HCT116 (cell line): ENCODE measurements around the gene SUV39H1.

ENCODE experiments used
- CBX3 ChIP-seq: IDR thresholded peaks from 2 replicates; pipeline ENCODE4 v1.6.1; 2012; ENCODE audit warnings: low read depth
- CEBPB ChIP-seq: IDR thresholded peaks from 2 replicates; pipeline ENCODE4 v1.6.1; 2012; ENCODE audit warnings: low read depth
- POLR2AphosphoS5 ChIP-seq: IDR thresholded peaks from 2 replicates; pipeline ENCODE4 v1.6.1; 2011; ENCODE audit warnings: mild to moderate bottlenecking, low read depth, low read length, moderate library complexity
- RAD21 ChIP-seq: IDR thresholded peaks from 2 replicates; pipeline ENCODE4 v1.6.1; 2012; ENCODE audit warnings: low read depth, mild to moderate bottlenecking
- SIN3A ChIP-seq: IDR thresholded peaks from 2 replicates; pipeline ENCODE4 v1.6.1; 2012; ENCODE audit warnings: low read depth
- TCF7L2 ChIP-seq: IDR thresholded peaks from 2 replicates; pipeline ENCODE4 v1.7.0; 2011; ENCODE audit warnings: borderline replicate concordance, inconsistent platforms; ENCODE audit not compliant: insufficient read depth, insufficient read length; ENCODE audit errors: extremely low read depth
- YY1 ChIP-seq: IDR thresholded peaks from 2 replicates; pipeline ENCODE4 v1.6.1; 2011; ENCODE audit warnings: low read length, low read depth, moderate library complexity, mild to moderate bottlenecking; ENCODE audit not compliant: insufficient replicate concordance; ENCODE audit errors: extremely low read depth
- ZNF274 ChIP-seq: fragments of 200-500 bp; sonication (Bioruptor generic); IDR thresholded peaks from 2 replicates; pipeline ENCODE4 v1.6.1; 2014; ENCODE audit warnings: mild to moderate bottlenecking, low read depth, low read length, inconsistent platforms
- TF ChIP-seq, protein P1 (sequence below): IDR thresholded peaks from 2 replicates; pipeline ENCODE4 v1.6.1; 2012; ENCODE audit warnings: low read depth
- TF ChIP-seq, protein P2 (sequence below), 3 experiments: fragments of 200-600 bp in 1 of 3; sonication (generic) in 1 of 3; IDR thresholded peaks in 2 of 3; conservative IDR thresholded peaks in 1 of 3; 2 replicates each; pipeline ENCODE4 v1.5.1; 2012 to 2017; ENCODE audit warnings: low read depth in 2 of 3, low read length in 2 of 3, antibody characterized with exemption in 1 of 3, borderline replicate concordance in 1 of 3, control low read depth in 1 of 3, mild to moderate bottlenecking in 1 of 3, mixed read lengths in 1 of 3, mixed run types in 1 of 3, moderate library complexity in 1 of 3; ENCODE audit not compliant: insufficient read depth in 1 of 3

DNA sequence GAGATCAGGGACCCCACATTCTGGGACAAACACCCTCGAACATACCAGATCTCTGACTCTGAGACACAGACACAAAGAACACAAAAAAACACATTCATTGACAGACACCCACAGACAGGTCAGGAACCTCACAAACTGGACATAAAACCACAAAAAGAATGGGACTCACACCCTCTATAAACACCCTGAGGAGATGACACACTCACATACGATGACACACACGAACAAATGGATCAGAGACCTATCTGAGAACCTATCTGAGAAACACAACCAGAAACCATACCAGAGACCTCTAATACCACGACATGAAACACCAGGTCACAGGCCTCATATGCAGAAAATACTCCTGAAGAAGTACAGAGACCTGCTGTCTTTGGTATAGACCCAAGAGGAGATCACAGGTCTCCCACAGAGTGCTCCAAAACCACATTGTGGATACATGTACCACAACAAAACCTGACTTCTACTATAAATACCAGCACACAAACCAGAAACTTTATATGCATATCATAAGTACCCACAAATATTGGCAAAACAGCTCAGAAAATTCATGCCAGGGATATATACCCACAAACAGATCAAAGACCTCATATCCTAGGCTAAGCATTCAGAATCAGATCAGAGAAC is 19.5 kb downstream of the SUV39H1 start:
- TF ChIP-seq POLR2AphosphoS5: no peak
- no peak for TF ChIP-seq TCF7L2
- TF ChIP-seq, protein P1, sequence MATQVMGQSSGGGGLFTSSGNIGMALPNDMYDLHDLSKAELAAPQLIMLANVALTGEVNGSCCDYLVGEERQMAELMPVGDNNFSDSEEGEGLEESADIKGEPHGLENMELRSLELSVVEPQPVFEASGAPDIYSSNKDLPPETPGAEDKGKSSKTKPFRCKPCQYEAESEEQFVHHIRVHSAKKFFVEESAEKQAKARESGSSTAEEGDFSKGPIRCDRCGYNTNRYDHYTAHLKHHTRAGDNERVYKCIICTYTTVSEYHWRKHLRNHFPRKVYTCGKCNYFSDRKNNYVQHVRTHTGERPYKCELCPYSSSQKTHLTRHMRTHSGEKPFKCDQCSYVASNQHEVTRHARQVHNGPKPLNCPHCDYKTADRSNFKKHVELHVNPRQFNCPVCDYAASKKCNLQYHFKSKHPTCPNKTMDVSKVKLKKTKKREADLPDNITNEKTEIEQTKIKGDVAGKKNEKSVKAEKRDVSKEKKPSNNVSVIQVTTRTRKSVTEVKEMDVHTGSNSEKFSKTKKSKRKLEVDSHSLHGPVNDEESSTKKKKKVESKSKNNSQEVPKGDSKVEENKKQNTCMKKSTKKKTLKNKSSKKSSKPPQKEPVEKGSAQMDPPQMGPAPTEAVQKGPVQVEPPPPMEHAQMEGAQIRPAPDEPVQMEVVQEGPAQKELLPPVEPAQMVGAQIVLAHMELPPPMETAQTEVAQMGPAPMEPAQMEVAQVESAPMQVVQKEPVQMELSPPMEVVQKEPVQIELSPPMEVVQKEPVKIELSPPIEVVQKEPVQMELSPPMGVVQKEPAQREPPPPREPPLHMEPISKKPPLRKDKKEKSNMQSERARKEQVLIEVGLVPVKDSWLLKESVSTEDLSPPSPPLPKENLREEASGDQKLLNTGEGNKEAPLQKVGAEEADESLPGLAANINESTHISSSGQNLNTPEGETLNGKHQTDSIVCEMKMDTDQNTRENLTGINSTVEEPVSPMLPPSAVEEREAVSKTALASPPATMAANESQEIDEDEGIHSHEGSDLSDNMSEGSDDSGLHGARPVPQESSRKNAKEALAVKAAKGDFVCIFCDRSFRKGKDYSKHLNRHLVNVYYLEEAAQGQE: no peak
- no peak for TF ChIP-seq SIN3A
- TF ChIP-seq, protein P2, sequence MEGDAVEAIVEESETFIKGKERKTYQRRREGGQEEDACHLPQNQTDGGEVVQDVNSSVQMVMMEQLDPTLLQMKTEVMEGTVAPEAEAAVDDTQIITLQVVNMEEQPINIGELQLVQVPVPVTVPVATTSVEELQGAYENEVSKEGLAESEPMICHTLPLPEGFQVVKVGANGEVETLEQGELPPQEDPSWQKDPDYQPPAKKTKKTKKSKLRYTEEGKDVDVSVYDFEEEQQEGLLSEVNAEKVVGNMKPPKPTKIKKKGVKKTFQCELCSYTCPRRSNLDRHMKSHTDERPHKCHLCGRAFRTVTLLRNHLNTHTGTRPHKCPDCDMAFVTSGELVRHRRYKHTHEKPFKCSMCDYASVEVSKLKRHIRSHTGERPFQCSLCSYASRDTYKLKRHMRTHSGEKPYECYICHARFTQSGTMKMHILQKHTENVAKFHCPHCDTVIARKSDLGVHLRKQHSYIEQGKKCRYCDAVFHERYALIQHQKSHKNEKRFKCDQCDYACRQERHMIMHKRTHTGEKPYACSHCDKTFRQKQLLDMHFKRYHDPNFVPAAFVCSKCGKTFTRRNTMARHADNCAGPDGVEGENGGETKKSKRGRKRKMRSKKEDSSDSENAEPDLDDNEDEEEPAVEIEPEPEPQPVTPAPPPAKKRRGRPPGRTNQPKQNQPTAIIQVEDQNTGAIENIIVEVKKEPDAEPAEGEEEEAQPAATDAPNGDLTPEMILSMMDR (IDR thresholded peaks at IDR 0.05 in 2 of 3, conservative IDR thresholded peaks at IDR 0.05 in 1 of 3; ENCODE audit: borderline replicate concordance in 1 of 3, insufficient read depth in 1 of 3, low read depth in 2 of 3, low read length in 2 of 3): no peak
- TF ChIP-seq CEBPB: no peak
- TF ChIP-seq ZNF274: no peak
- TF ChIP-seq YY1: no peak
- TF ChIP-seq RAD21: no peak
- no peak for TF ChIP-seq CBX3
